HepG2 (cell line): ENCODE results near the gene LYST. TPM values are rescaled to one million over a fixed set of nuclear protein-coding genes. Genes with fewer than 3 reads are reported as not detected.

Experiments
- ATF7-NPFF ChIP-seq: sonication (generic); formaldehyde crosslinking; IDR thresholded peaks from 2 replicates; pipeline ENCODE4 v1.8.1; 2023; ENCODE audit warnings: mild to moderate bottlenecking, low read depth, missing genetic modification reagents, moderate library complexity
- DNMT1 ChIP-seq: sonication (generic); formaldehyde crosslinking; IDR thresholded peaks from 2 replicates; pipeline ENCODE4 v1.5.1; 2020; ENCODE audit warnings: mild to moderate bottlenecking, missing genetic modification reagents
- EP300 ChIP-seq, 3 experiments: sonication (generic) in 1 of 3; formaldehyde crosslinking in 1 of 3; IDR thresholded peaks; 2 replicates each; pipeline versions ENCODE4 v1.5.1 to v1.6.1; 2011 to 2020; ENCODE audit warnings: low read depth in 2 of 3, low read length in 2 of 3, borderline replicate concordance in 1 of 3, improper control_type of control experiment in 1 of 3, mild to moderate bottlenecking in 1 of 3, missing genetic modification reagents in 1 of 3, moderate library complexity in 1 of 3
- POGZ ChIP-seq: sonication (generic); formaldehyde crosslinking; IDR thresholded peaks from 2 replicates; pipeline ENCODE4 v1.4.0; 2020; ENCODE audit warnings: mild to moderate bottlenecking, missing genetic modification reagents
- STAT6 ChIP-seq: sonication (generic); formaldehyde crosslinking; IDR thresholded peaks from 2 replicates; pipeline ENCODE4 v1.4.0; 2020; ENCODE audit warnings: missing genetic modification reagents, mild to moderate bottlenecking, borderline replicate concordance
- TFE3 ChIP-seq: IDR thresholded peaks from 2 replicates; pipeline ENCODE4 v1.6.1; 2016
- U2AF1 ChIP-seq: fragments of 200-400 bp; formaldehyde crosslinking; optimal IDR thresholded peaks from 2 replicates; pipeline ENCODE3; 2017; ENCODE audit warnings: mild to moderate bottlenecking, low read depth, low read length
- ZBTB10 ChIP-seq: sonication (generic); formaldehyde crosslinking; IDR thresholded peaks from 2 replicates; pipeline ENCODE4 v1.4.0; 2020; ENCODE audit warnings: missing genetic modification reagents, borderline replicate concordance
- ZFP37 ChIP-seq: sonication (generic); formaldehyde crosslinking; IDR thresholded peaks from 2 replicates; pipeline ENCODE4 v1.4.0; 2020; ENCODE audit warnings: missing genetic modification reagents, borderline replicate concordance
- ZNF337 ChIP-seq: sonication (generic); formaldehyde crosslinking; IDR thresholded peaks from 2 replicates; pipeline ENCODE4 v1.5.1; 2020; ENCODE audit warnings: missing genetic modification reagents, low read depth, mild to moderate bottlenecking, borderline replicate concordance
- ZNF501 ChIP-seq: sonication (generic); formaldehyde crosslinking; IDR thresholded peaks from 2 replicates; pipeline ENCODE4 v1.5.1; 2020; ENCODE audit warnings: mild to moderate bottlenecking, moderate library complexity, missing genetic modification reagents
- ZNF546 ChIP-seq: sonication (generic); formaldehyde crosslinking; conservative IDR thresholded peaks from 2 replicates; pipeline ENCODE4 v1.8.1; 2023; ENCODE audit warnings: mild to moderate bottlenecking, missing genetic modification reagents
- polyA plus RNA-seq, 8 experiments: library from polyadenylated mRNA; depleted of rRNA in 3 of 8; stranded (reverse) in 7 of 8; unstranded in 1 of 8; fragments of >200 nt; fragmentation: Illumina TruSeq in 4 of 8; extraction: Trizol in 4 of 8; gene quantifications; 2 replicates each; pipeline versions ENCODE4 v1.2.1 to v1.2.3, GENCODE V29; 2011 to 2016; ENCODE audit warnings: low read depth in 4 of 8, missing spikeins in 1 of 8, mixed read lengths in 1 of 8; ENCODE audit not compliant: insufficient read depth in 1 of 8
- total RNA-seq, 5 experiments: library from RNA; depleted of rRNA; stranded (reverse); fragments of >200 nt; fragmentation: Illumina TruSeq; extraction: Trizol; gene quantifications; 2 replicates each; pipeline ENCODE4 v1.2.3, GENCODE V29; 2016; ENCODE audit warnings: low read depth in 1 of 5

Gene LYST
- total and polyA plus RNA-seq, 2 of the 13 experiments (the other 11 are each of a cell fraction or from before 2014, with no cell fraction given): 0.91 to 2.5 TPM

GRCh38 chr1:235650341-235651169, 216.2 kb downstream of the LYST start (continued):
- TF ChIP-seq STAT6 (CRISPR knock-in tag) (no peak), U2AF1 (peak; percentile 34), ZNF337 (CRISPR knock-in tag) (0 out of 2 replicates have a peak, but pooled peaks have one; percentile 62), EP300 (IDR thresholded peaks at IDR 0.05; ENCODE audit: low read depth in 2 of 2, low read length in 2 of 2) (peak; percentile 69 to 79), EP300 (CRISPR knock-in tag; IDR thresholded peaks at IDR 0.05; ENCODE audit: borderline replicate concordance) (peak; percentile 69), POGZ (CRISPR knock-in tag) (no peak; the same call in none of the 2 replicates), ZNF501 (CRISPR knock-in tag) (peak; percentile 85; the same call in 1 of the 2 replicates), ATF7-NPFF (CRISPR knock-in tag) (peak; percentile 55), ZFP37 (CRISPR knock-in tag) (no peak; the same call in 1 of the 2 replicates), TFE3 (CRISPR knock-in tag) (peak; percentile 88), ZBTB10 (CRISPR knock-in tag) (peak; percentile 43; the same call in 1 of the 2 replicates), ZNF546 (CRISPR knock-in tag) (0 out of 2 replicates have a peak, but pooled peaks have one; percentile 30), DNMT1 (no peak)
